Calu3 (cell line): Measurements from ENCODE around the gene ARHGEF10L. TPM values are rescaled to one million over a fixed set of nuclear protein-coding genes. Genes with fewer than 3 reads are reported as not detected.

Experiments used
- BruUV-seq: library from RNA; stranded (reverse); fragments of 400-500 nt; replicated peaks from 2 replicates; lab custom pipeline; 2021; lab: Mats Ljungman, UMichigan
- CTCF ChIA-PET: fragments of 300-600 bp; sonication (Branson Sonifier 250); formaldehyde crosslinking; loops from one replicate; lab custom pipeline; 2022; ENCODE audit warnings: antibody characterized with exemption; lab: Charles Lee
- DNase-seq: peaks from one replicate; pipeline ENCODE4 v3.0.0; 2022
- H3K27ac Mint-ChIP-seq: one replicate; pipeline ENCODE4 v1.8.0; 2022; ENCODE audit warnings: mixed read lengths; ENCODE audit not compliant: unreplicated experiment
- H3K27me3 Mint-ChIP-seq: one replicate; pipeline ENCODE4 v1.8.0; 2022; ENCODE audit warnings: mixed read lengths; ENCODE audit not compliant: unreplicated experiment
- H3K36me3 Mint-ChIP-seq: one replicate; pipeline ENCODE4 v1.8.0; 2022; ENCODE audit warnings: mild to moderate bottlenecking, moderate library complexity, mixed read lengths; ENCODE audit not compliant: insufficient read depth, unreplicated experiment
- H3K4me1 Mint-ChIP-seq: one replicate; pipeline ENCODE4 v1.8.0; 2022; ENCODE audit warnings: mild to moderate bottlenecking, low read depth, mixed read lengths; ENCODE audit not compliant: unreplicated experiment
- H3K4me3 Mint-ChIP-seq: one replicate; pipeline ENCODE4 v1.8.0; 2022; ENCODE audit warnings: mild to moderate bottlenecking, low read depth, moderate library complexity, mixed read lengths; ENCODE audit not compliant: unreplicated experiment
- H3K9me3 Mint-ChIP-seq: one replicate; pipeline ENCODE4 v1.8.0; 2022; ENCODE audit warnings: low read depth, mixed read lengths; ENCODE audit not compliant: unreplicated experiment
- intact Hi-C: fragments of 100-400 bp; cut with micrococcal nuclease; formaldehyde crosslinking; loops from one replicate; pipeline ENCODE4 v1.10.0; 2022; ENCODE audit not compliant: unreplicated experiment
- total RNA-seq: library from RNA; stranded (reverse); gene quantifications from 2 replicates; pipeline ENCODE4 v1.2.3, GENCODE V29; 2022
- TF ChIP-seq, protein P1 (sequence below): fragments of 200-600 bp; IDR thresholded peaks from one replicate; pipeline ENCODE4 v1.8.0; 2022; ENCODE audit warnings: antibody characterized with exemption; ENCODE audit not compliant: unreplicated experiment

Gene ARHGEF10L
- total RNA-seq, 1 experiment from 2014 or later, result 20.1 TPM

DNA sequence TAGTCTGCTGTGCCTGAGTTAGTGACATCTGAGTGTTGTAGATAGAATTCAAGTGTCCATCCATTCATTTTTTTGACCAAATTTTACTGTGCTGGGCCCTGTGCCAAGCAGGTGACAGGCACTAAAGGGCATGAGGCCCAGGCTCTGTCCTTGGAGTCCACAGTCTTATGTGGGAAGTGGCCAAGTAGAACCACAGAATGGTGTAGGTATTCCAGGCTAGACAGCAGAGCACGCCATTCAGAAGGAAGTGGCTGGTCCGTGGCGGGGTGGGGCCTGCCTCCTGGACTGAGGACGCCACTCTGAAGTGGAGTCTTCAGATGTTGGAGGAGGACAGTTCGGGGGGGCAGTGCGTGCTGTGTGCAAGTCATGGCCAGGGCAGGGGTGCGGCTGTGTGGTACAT is 146.8 kb downstream of the ARHGEF10L start:
- Mint-ChIP-seq H3K4me3 (no peak overlapping the region), H3K4me1 (no peaks in the 10 kb centered on the region), H3K36me3 (no peaks in the 10 kb centered on the region), H3K27me3 (no peaks in the 10 kb centered on the region), H3K27ac (no peak overlapping the region), H3K9me3 (no peaks in the 10 kb centered on the region)
- TF ChIP-seq, protein P1, sequence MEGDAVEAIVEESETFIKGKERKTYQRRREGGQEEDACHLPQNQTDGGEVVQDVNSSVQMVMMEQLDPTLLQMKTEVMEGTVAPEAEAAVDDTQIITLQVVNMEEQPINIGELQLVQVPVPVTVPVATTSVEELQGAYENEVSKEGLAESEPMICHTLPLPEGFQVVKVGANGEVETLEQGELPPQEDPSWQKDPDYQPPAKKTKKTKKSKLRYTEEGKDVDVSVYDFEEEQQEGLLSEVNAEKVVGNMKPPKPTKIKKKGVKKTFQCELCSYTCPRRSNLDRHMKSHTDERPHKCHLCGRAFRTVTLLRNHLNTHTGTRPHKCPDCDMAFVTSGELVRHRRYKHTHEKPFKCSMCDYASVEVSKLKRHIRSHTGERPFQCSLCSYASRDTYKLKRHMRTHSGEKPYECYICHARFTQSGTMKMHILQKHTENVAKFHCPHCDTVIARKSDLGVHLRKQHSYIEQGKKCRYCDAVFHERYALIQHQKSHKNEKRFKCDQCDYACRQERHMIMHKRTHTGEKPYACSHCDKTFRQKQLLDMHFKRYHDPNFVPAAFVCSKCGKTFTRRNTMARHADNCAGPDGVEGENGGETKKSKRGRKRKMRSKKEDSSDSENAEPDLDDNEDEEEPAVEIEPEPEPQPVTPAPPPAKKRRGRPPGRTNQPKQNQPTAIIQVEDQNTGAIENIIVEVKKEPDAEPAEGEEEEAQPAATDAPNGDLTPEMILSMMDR, result no peak
- intact Hi-C loops, result no loop called here
- DNase-seq, result no peak
- CTCF ChIA-PET, result no interaction called here
- BruUV-seq, result no TSS peak

DNA sequence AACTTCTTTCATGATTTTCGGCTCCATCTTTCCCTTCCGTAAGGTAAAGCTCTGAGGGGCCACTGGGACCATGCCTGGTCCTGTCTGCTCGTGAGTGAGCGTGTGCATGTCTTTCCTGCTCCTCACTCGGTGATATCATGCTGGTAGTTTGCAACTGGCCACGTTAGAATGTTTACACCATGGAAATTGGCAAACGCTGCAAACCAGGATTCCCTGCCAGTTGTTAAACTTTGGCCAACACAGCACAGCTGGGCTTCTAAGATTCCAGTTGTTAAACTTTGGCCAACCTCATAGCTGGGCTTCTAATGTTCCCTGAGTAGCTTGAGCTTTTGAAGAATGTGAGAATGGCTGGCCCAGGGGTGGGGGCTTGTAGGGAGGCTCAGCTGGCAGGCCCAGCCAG is 147.6 kb downstream of the ARHGEF10L start:
- intact Hi-C loops, result no loop called here
- Mint-ChIP-seq H3K9me3 (no peaks in the 10 kb centered on the region), H3K27me3 (no peaks in the 10 kb centered on the region), H3K27ac (no peak overlapping the region), H3K4me3 (no peak overlapping the region), H3K4me1 (no peaks in the 10 kb centered on the region), H3K36me3 (peaks cover under 1% of the 10 kb centered on the region)
- CTCF ChIA-PET, result no interaction called here
- TF ChIP-seq, protein P1, result no peak
- no peak for DNase-seq
- BruUV-seq, result no TSS peak

- CTCF ChIA-PET, result no interaction called here
- Mint-ChIP-seq H3K27ac (no peak overlapping the region), H3K4me1 (no peaks in the 10 kb centered on the region), H3K9me3 (no peaks in the 10 kb centered on the region), H3K36me3 (peaks cover 7% of the 10 kb centered on the region), H3K4me3 (no peak overlapping the region), H3K27me3 (no peaks in the 10 kb centered on the region)
- no peak for DNase-seq
- no TSS peak for BruUV-seq
- intact Hi-C loops, result no loop called here
- TF ChIP-seq, protein P1, result no peak
Observed at GRCh38 chr1:17688217-17688810, 148.8 kb downstream of the ARHGEF10L start.

DNA sequence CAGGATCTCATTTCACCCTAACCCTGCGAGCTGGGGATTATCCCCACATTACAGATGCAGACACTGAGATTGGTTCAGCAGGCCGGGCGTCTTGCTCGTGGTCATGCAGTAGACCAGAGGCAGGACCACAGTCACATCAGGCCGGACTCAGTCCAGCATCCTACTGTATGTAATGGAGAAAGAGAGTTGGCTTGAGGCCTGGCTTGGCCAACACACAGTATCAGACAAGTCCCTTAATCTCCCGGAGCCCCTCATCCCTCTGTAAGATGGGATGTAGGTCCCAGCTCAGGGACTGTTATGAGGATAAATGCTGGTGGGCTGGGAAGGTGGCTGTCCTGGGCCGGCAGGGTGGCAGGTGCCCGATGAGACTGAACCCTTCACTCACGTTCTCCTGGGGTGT is 149.5 kb downstream of the ARHGEF10L start:
- Mint-ChIP-seq H3K27me3 (no peaks in the 10 kb centered on the region), H3K4me3 (no peak overlapping the region), H3K36me3 (peaks cover 7% of the 10 kb centered on the region), H3K9me3 (no peaks in the 10 kb centered on the region), H3K4me1 (no peaks in the 10 kb centered on the region), H3K27ac (no peak overlapping the region)
- BruUV-seq, result no TSS peak
- intact Hi-C loops, result no loop called here
- TF ChIP-seq, protein P1, result no peak
- CTCF ChIA-PET, result interaction anchor here (0.6 kb wide), 1 partner anchor 116 kb away, joined by 6 read pairs; no protein-coding TSS in a partner anchor
- DNase-seq, result no peak
